Measurements from ENCODE around the gene TNFRSF4.

- TF ChIP-seq, protein P1, sequence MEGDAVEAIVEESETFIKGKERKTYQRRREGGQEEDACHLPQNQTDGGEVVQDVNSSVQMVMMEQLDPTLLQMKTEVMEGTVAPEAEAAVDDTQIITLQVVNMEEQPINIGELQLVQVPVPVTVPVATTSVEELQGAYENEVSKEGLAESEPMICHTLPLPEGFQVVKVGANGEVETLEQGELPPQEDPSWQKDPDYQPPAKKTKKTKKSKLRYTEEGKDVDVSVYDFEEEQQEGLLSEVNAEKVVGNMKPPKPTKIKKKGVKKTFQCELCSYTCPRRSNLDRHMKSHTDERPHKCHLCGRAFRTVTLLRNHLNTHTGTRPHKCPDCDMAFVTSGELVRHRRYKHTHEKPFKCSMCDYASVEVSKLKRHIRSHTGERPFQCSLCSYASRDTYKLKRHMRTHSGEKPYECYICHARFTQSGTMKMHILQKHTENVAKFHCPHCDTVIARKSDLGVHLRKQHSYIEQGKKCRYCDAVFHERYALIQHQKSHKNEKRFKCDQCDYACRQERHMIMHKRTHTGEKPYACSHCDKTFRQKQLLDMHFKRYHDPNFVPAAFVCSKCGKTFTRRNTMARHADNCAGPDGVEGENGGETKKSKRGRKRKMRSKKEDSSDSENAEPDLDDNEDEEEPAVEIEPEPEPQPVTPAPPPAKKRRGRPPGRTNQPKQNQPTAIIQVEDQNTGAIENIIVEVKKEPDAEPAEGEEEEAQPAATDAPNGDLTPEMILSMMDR (IDR thresholded peaks at IDR 0.05; ENCODE audit: low read length), result no peak
- TF ChIP-seq EZH2 (IDR thresholded peaks at IDR 0.05; ENCODE audit: borderline replicate concordance, low read length), result no peak
Measured at GRCh38 chr1:1198423-1199140, 15.4 kb downstream of the TNFRSF4 start.

Data from OCI-LY1 (cell line).